SK-N-SH (cell line): ENCODE results near the gene PRM3. TPM values are rescaled to one million over a fixed set of nuclear protein-coding genes. Genes with fewer than 3 reads are reported as not detected.

Experiments
- CTCF ChIA-PET: fragments of 300-600, 350-600 bp; formaldehyde crosslinking; extraction: SDS; loops from one replicate; lab custom pipeline; 2021; lab: Yijun Ruan, JAX
- POLR2A ChIA-PET: fragments of 350-600 bp; sonication (Branson Sonifier 250); formaldehyde crosslinking; extraction: SDS; loops from one replicate; lab custom pipeline; 2020; ENCODE audit warnings: antibody characterized with exemption, inconsistent platforms; lab: Yijun Ruan, JAX
- DNase-seq: peaks from one replicate; pipeline ENCODE4 v3.0.0; 2012
- H2AFZ ChIP-seq: fragments of 200-600 bp; sonication (generic); 2 replicates; pipeline ENCODE4 v1.8.1; 2016; ENCODE audit warnings: antibody characterized with exemption, mild to moderate bottlenecking, low read depth
- H3F3A ChIP-seq: fragments of 200-600 bp; sonication (generic); replicated peaks from 2 replicates; pipeline ENCODE3; 2016; ENCODE audit warnings: antibody characterized with exemption, mild to moderate bottlenecking; ENCODE audit not compliant: insufficient read depth
- H3K27ac ChIP-seq, 2 experiments: fragments of 200-500 bp in 1 of 2; fragments of 200-600 bp in 1 of 2; sonication (Bioruptor generic) in 1 of 2; sonication (generic), shearing (Covaris generic) in 1 of 2; 2 replicates each; pipeline versions ENCODE4 v1.5.1 to v1.6.1; 2014 to 2016; ENCODE audit warnings: low read depth in 2 of 2, inconsistent platforms in 1 of 2, low read length in 1 of 2, mild to moderate bottlenecking in 1 of 2, mixed read lengths in 1 of 2
- H3K27me3 ChIP-seq: fragments of 200-600 bp; sonication (generic), shearing (Covaris generic); 2 replicates; pipeline ENCODE4 v1.6.1; 2016; ENCODE audit warnings: mixed run types; ENCODE audit not compliant: insufficient read depth
- H3K36me3 ChIP-seq, 2 experiments: fragments of 200-500 bp in 1 of 2; fragments of 200-600 bp in 1 of 2; sonication (Bioruptor generic) in 1 of 2; sonication (generic) in 1 of 2; replicated peaks in 1 of 2; 2 replicates each; pipeline versions ENCODE3 to v1.5.1; 2014 to 2016; ENCODE audit warnings: low read length in 1 of 2, mild to moderate bottlenecking in 1 of 2; ENCODE audit not compliant: insufficient read depth in 2 of 2, control insufficient read depth in 1 of 2
- H3K4me1 ChIP-seq, 2 experiments: fragments of 200-500 bp in 1 of 2; fragments of 200-600 bp in 1 of 2; sonication (Bioruptor generic) in 1 of 2; sonication (generic), shearing (Covaris generic) in 1 of 2; 2 replicates each; pipeline versions ENCODE4 v1.5.1 to v1.6.1; 2014 to 2016; ENCODE audit warnings: low read depth in 1 of 2, low read length in 1 of 2, mixed run types in 1 of 2; ENCODE audit not compliant: insufficient read depth in 2 of 2, control insufficient read depth in 1 of 2
- H3K4me2 ChIP-seq: fragments of 200-600 bp; sonication (generic), shearing (Covaris generic); 2 replicates; pipeline ENCODE4 v1.6.1; 2017; ENCODE audit warnings: mixed run types
- H3K4me3 ChIP-seq, 2 experiments: fragments of 200-500 bp in 1 of 2; fragments of 200-600 bp in 1 of 2; sonication (Bioruptor generic) in 1 of 2; sonication (generic), shearing (Covaris generic) in 1 of 2; 2 replicates each; pipeline versions ENCODE4 v1.5.1 to v1.8.1; 2014 to 2016; ENCODE audit warnings: low read depth in 2 of 2, inconsistent platforms in 1 of 2, low read length in 1 of 2, mild to moderate bottlenecking in 1 of 2, mixed read lengths in 1 of 2, moderate library complexity in 1 of 2
- H3K79me2 ChIP-seq: fragments of 200-600 bp; sonication (generic); 2 replicates; pipeline ENCODE4 v1.8.1; 2017; ENCODE audit warnings: mild to moderate bottlenecking; ENCODE audit not compliant: insufficient read depth
- H3K9ac ChIP-seq: fragments of 200-600 bp; sonication (generic); 2 replicates; pipeline ENCODE4 v1.6.1; 2017; ENCODE audit warnings: mixed run types
- H3K9me2 ChIP-seq: fragments of 200-600 bp; sonication (generic); 2 replicates; pipeline ENCODE4 v1.6.1; 2017; ENCODE audit warnings: mixed run types
- H3K9me3 ChIP-seq: fragments of 200-600 bp; sonication (generic); 2 replicates; pipeline ENCODE4 v1.6.1; 2017; ENCODE audit warnings: mixed run types, mild to moderate bottlenecking, moderate library complexity
- H4K20me1 ChIP-seq: fragments of 200-600 bp; sonication (generic); 2 replicates; pipeline ENCODE4 v1.6.1; 2017; ENCODE audit warnings: mild to moderate bottlenecking, mixed run types; ENCODE audit not compliant: insufficient read depth
- CTCF ChIP-seq: fragments of 200-600 bp; sonication (generic); IDR thresholded peaks from 2 replicates; pipeline ENCODE4 v1.6.1; 2017; ENCODE audit warnings: antibody characterized with exemption, mild to moderate bottlenecking, moderate library complexity
- FOSL2 ChIP-seq: IDR thresholded peaks from 2 replicates; pipeline ENCODE4 v1.4.0; 2012; ENCODE audit warnings: low read depth, mild to moderate bottlenecking, moderate library complexity, borderline replicate concordance
- FOXJ3 ChIP-seq: sonication (generic); formaldehyde crosslinking; IDR thresholded peaks from 2 replicates; pipeline ENCODE4 v1.5.1; 2020; ENCODE audit warnings: mild to moderate bottlenecking, missing genetic modification reagents
- FOXM1 ChIP-seq: IDR thresholded peaks from 2 replicates; pipeline ENCODE4 v1.4.0; 2012; ENCODE audit warnings: low read depth, mild to moderate bottlenecking
- IRF3 ChIP-seq: fragments of 150-350 bp; IDR thresholded peaks from 2 replicates; pipeline ENCODE4 v1.6.1; 2016; ENCODE audit warnings: mild to moderate bottlenecking, low read depth, low read length
- MAX ChIP-seq: IDR thresholded peaks from 2 replicates; pipeline ENCODE4 v1.4.0; 2012; ENCODE audit warnings: low read depth
- NFIC ChIP-seq: IDR thresholded peaks from 2 replicates; pipeline ENCODE4 v1.4.0; 2012; ENCODE audit warnings: borderline replicate concordance
- PBX3 ChIP-seq: IDR thresholded peaks from 2 replicates; pipeline ENCODE4; 2012
- RFX5 ChIP-seq: IDR thresholded peaks from 2 replicates; pipeline ENCODE4 v1.6.1; 2012; ENCODE audit warnings: mild to moderate bottlenecking, improper control_type of control experiment, low read length
- RXRA ChIP-seq: IDR thresholded peaks from 2 replicates; pipeline ENCODE4 v1.4.0; 2012; ENCODE audit warnings: low read depth, mild to moderate bottlenecking, borderline replicate concordance
- SMC3 ChIP-seq: IDR thresholded peaks from 2 replicates; pipeline ENCODE4 v1.6.1; 2012; ENCODE audit warnings: low read depth, low read length, improper control_type of control experiment
- TAF1 ChIP-seq: IDR thresholded peaks from 2 replicates; pipeline ENCODE4 v1.6.1; 2012; ENCODE audit warnings: low read depth, mild to moderate bottlenecking, low read length, moderate library complexity, borderline replicate concordance
- USF1 ChIP-seq: IDR thresholded peaks from 2 replicates; pipeline ENCODE4 v1.4.0; 2012; ENCODE audit warnings: low read depth, borderline replicate concordance
- YY1 ChIP-seq: IDR thresholded peaks from 2 replicates; pipeline ENCODE4 v1.4.0; 2012; ENCODE audit warnings: low read depth, mild to moderate bottlenecking
- WGBS: methylation state at CpG from one replicate; pipeline ENCODE4 v1.1.6; 2017; ENCODE audit warnings: low lambda C conversion rate; 5-methylcytosine and 5-hydroxymethylcytosine counted together
- polyA plus RNA-seq, 3 experiments: library from polyadenylated mRNA; depleted of rRNA; stranded (reverse); fragments of >200 nt; gene quantifications; 2 replicates each; pipeline ENCODE4 v1.2.3, GENCODE V29; 2012

Gene PRM3
- polyA plus RNA-seq, 1 of the 3 experiments (the other 2 are of a cell fraction): not detected

GRCh38 chr16:11239644-11240632 is 33.5 kb downstream of the PRM3 start:
- Histone ChIP-seq H3K9me2 (no peaks in the 10 kb centered on the region), H4K20me1 (no peaks in the 10 kb centered on the region), H3K4me3 (no peak overlapping the region), H3F3A (no peaks in the 10 kb centered on the region), H3K9me3 (no peaks in the 10 kb centered on the region), H3K27me3 (no peaks in the 10 kb centered on the region), H3K4me1 (no peaks in the 10 kb centered on the region), H3K4me2 (no peak overlapping the region), H3K36me3 (no peaks in the 10 kb centered on the region), H3K79me2 (no peaks in the 10 kb centered on the region), H3K9ac (no peak overlapping the region), H3K27ac (no peak overlapping the region), H2AFZ (no peak overlapping the region)
- ChIA-PET POLR2A (no interaction called here), CTCF (interaction anchor here (0.7 to 3.8 kb wide), 3 partner anchors 17 to 269 kb away, joined by 3 to 16 read pairs (median 3); partner anchors contain the start of gene SOCS1)
- no peak for TF ChIP-seq FOSL2
- TF ChIP-seq TAF1: no peak
- no peak for TF ChIP-seq USF1
- no peak for TF ChIP-seq FOXM1
- TF ChIP-seq FOXJ3: no peak
- no peak for TF ChIP-seq YY1
- TF ChIP-seq SMC3: no peak
- no peak for TF ChIP-seq RFX5
- TF ChIP-seq NFIC: no peak
- no peak for TF ChIP-seq MAX
- no peak for TF ChIP-seq IRF3
- TF ChIP-seq PBX3: no peak
- TF ChIP-seq CTCF: no peak
- TF ChIP-seq RXRA: no peak
- 80% methylated on average over 10 of the region's 10 CpGs for WGBS
- no peak for DNase-seq
